ENCODE results near the gene HSD17B8.
"Not testable (repeated sequence)": the region's sequence is repeated elsewhere in the genome, so short reads cannot be mapped to it uniquely, and the experiment has no call there.

HSD17B8 gene

DNA sequence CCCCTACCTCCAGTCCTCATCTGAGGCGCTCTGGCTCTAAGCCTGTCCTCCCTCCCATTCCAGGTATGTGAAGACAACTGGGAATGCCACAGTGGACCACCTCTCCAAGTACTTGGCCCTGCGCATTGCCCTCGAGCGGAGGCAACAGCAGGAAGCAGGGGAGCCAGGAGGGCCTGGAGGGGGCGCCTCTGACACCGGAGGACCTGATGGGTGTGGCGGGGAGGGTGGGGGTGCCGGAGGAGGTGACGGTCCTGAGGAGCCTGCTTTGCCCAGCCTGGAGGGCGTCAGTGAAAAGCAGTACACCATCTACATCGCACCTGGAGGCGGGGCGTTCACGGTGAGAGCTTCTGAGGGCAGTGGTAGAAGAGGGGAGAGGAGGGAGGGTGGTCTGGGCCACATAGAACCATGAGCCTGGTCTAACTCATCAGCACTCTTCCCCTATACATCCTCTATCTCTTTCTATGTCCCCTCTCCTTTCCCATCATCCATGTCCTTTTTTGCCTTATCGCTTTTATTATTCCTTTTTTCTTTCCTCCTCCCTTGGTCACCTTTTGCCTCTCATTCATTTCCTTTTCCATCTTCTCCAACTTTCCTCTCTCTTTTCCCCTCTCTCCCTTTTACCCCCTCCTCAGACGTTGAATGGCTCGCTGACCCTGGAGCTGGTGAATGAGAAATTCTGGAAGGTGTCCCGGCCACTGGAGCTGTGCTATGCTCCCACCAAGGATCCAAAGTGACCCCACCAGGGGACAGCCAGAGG lies 7.4 kb downstream of the HSD17B8 start:
- no peak for TF ChIP-seq POLR2A (IDR thresholded peaks at IDR 0.05; ENCODE audit: low read depth, low read length)
- no peak for DNase-seq (ENCODE audit: insufficient read length, low spot score)
- no peak for FAIRE-seq

DNA sequence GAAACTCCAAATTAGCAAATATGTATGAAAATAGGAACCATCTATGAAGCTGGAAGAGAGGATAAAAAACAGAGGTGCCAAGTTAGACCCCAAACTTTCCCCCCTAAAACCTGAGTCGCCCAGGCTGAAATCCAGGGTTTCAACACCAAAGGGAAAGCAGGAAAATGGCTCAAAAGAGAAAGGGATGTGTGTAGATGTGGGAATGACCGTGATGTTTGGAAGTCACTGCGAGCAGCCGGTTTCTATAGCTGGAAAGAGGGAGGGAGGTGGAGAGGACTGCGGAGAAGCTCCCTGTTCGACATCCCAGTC lies 8.4 kb downstream of the HSD17B8 start:
- no peak for TF ChIP-seq POLR2A (IDR thresholded peaks at IDR 0.05; ENCODE audit: low read depth, low read length)
- no peak for DNase-seq (ENCODE audit: insufficient read length, low spot score)
- FAIRE-seq, result no peak

DNA sequence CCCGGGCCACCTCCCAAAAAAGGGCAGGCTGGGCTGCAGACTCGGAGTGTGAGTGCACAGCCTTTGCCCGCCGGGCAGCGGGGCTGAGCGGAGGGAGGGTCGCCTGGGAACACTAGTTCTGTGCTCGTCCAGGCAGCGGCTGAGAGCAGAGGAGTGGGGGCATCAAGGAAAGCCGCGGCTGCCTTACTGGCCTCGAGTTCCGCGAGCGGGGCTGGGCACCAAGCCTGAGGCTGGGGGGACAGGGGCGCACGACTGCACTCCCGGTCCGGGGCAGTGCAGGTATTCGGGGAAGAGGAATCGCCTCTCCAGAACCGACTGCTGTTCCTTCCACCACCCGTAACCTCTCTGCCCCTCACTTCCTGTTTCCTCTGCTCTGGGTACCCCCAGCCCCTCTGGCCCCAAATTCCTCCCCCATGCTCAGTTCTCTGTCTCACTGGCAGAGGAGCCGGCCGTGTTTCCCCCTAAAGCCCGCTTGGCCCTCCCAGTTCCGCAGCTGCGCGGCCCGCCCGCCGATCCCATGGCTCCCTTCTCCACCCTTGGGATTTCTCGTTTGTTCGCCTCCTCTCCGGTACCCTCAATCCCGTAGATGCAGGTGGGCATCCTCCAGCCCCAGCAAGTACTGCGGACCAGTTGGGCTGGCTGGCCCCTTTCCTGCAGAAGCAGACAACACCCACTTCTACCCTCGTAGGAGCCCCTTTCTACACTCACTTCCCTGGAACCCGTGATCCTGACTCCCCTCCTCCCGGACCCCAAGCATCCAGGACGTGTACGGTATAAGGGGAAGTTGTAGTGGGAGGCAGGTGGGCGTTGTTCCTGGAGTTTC lies 8.9 kb downstream of the HSD17B8 start:
- TF ChIP-seq POLR2A (IDR thresholded peaks at IDR 0.05; ENCODE audit: low read depth, low read length), result no peak; the same call in none of the 2 replicates
- DNase-seq (ENCODE audit: insufficient read length, low spot score) (no peak), FAIRE-seq (no peak)

DNA sequence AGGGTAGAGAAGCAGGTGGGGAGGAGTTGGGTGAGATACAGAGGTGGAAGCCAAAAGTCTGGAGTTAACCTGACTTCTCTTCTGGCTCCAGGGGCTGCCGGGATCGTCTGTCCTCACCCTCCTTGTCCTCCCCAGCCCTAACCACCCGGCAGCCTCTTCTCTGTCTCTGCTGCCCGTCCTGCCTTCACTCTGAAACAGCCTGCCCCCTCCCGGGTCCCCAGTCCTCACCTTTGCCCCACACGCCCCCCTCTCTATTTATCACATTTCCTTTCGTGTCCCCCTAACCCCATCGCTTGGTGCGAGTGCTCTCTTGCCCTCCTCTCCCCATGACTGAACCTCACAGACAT lies 9.5 kb downstream of the HSD17B8 start:
- DNase-seq (ENCODE audit: insufficient read length, low spot score) (no peak), FAIRE-seq (no peak)
- no peak for TF ChIP-seq POLR2A (IDR thresholded peaks at IDR 0.05; ENCODE audit: low read depth, low read length)

DNA sequence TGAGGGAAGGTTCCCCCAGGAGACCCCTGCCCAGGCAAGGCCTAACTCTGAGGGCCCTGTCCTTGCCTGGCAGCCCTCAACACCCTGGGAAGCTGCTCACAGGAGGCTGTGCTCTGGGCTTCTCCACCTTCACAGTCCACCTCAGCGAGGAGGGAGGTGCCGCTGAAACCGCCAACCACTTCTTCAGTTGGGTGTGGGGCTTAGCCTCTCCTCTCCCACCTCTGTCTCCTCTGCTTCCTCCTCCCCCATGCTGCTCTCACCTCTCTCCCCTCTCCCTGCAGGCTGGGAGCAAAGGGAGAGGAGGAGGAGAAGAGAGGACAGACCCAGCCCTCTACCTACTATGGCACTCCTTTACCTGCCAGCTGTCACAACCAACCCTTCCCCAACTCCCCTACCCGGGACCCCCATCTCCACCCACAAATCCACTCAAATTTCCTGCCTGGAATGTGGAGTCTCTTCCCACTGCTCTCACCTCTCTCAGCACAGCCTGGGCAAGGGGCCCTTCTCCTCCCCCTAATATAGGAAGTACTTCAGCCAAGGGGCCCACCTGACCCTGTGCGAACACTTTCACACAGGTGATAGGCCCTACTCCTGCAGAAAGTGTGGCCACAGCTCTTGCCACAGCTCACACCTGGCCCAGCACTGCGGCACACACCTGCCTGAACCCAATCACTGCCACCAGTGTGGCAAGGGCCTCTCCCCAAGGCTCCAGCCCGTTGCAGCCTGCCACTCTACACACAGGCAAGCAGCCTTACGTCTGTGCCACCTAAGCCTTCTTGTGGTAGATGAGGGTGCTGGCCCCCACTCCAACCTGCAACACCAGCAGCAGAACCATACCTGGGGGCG lies 11.0 kb downstream of the HSD17B8 start:
- no peak for TF ChIP-seq POLR2A (IDR thresholded peaks at IDR 0.05; ENCODE audit: low read depth, low read length)
- FAIRE-seq (no peak), DNase-seq (ENCODE audit: insufficient read length, low spot score) (no peak)

DNA sequence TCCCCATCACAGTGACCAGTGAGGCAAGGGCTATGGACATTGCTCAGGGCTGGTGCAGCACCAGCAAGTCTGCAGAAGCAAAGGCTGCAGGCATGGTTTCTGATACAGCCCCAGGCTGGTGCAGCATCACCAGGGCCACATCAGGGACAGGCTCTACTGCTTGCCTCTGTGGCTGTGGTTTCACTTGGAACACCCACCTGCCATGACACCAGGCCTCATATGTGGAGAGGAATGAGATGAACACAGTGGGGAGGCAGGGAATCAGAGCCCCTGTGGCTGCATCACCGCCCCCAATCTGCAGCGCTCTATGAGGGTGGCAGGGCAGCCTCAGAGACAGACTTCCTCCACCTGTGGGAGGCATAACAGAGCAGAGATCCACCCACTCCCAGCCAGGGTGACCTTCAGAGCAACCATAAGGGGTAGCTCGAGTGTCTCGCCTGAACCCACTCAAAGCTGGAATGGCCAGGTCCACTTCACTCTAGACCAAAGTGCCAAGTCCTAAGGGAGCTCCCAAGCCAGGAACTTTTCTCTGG lies 11.7 kb downstream of the HSD17B8 start:
- FAIRE-seq, result no peak
- TF ChIP-seq POLR2A (IDR thresholded peaks at IDR 0.05; ENCODE audit: low read depth, low read length), result no peak
- DNase-seq (ENCODE audit: insufficient read length, low spot score), result no peak

DNA sequence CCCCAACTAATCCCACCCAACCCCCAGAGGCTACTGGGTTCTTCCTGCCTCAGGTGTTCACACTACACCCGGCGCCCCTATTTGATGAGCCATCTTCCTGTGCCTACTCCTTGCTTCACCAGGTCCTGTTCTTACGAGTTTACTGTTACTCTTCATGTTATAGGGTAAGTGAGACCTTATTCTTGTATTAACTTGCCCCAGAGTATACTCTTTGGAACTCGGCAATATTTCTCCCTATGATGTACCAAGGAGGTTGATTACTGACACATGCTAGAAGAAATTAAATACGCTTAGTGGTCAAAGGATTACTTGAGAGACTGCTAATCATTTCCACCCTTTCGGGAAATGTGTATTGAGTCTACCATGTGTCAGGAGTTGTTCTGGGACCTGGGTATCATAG lies 12.8 kb downstream of the HSD17B8 start:
- no peak for TF ChIP-seq POLR2A (IDR thresholded peaks at IDR 0.05; ENCODE audit: low read depth, low read length)
- FAIRE-seq (no peak), DNase-seq (ENCODE audit: insufficient read length, low spot score) (no peak)

DNA sequence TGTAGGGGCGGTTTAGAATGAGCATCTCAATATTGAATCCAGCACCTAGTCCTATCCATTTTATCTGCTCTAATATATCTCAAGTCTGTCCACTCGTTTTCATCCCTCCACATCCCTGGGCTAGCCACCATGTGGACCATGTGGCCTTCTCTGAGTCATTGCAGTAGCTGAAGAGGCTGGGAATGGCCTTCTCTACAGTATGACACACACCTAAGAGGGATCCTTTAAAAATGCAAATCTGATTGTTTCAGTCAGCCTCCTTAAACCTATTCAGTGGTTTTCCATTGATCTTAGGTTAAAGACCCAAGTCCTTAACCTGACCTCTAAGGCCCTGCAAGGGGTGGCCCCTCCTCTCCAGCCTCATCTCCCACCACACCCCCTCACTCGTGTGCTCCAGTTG lies 13.2 kb downstream of the HSD17B8 start:
- DNase-seq (ENCODE audit: insufficient read length, low spot score) (no peak), FAIRE-seq (no peak)
- no peak for TF ChIP-seq POLR2A (IDR thresholded peaks at IDR 0.05; ENCODE audit: low read depth, low read length)

DNA sequence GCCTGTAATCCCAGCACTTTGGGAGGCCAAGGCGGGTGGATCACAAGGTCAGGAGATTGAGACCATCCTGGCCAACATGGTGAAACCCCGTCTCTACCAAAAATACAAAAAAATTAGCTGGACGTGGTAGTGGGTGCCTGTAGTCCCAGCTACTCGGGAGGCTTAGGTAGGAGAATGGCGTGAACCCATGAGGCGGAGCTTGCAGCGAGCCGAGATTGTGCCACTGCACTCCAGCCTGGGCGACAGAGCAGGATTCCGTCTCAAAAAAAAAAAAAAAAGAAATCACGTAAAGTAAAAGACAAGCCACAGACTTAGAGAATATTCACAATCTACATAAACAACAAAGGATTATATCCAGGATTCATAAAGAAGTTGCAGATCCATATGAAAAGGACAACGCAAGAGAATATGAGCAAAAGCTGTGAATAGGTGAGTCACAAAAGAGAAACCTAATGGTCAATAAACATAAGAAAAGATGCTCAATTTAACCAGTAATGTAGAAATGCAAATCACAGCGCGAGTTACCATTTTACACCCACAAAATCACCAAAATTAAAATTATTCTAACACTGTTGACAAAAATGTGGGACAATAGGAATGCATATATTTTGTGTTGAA lies 22.2 kb downstream of the HSD17B8 start:
- not testable (repeated sequence) for DNase-seq (ENCODE audit: insufficient read length, low spot score); FAIRE-seq

DNA sequence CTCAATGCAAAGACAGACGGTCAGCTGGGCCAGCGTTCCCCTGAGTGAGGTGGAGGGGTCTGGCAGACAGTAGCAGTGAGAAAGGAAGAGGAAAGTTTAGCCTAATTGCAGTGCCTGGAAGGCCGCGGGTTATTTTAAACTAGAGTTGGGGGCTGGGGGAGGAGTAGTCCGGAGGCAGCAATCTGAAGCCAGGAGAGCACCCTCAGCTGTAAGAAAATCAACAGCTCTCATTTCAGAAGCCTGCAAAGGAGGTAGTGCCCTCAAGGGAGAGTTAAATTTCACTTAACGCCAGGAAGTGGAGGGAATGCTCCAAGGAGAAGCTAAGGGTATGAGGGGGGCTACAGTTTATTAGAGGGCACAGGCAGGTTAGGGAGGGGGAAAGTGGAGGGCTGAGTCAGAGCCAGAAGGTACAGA lies 30.8 kb downstream of the HSD17B8 start:
- no peak for TF ChIP-seq POLR2A (IDR thresholded peaks at IDR 0.05; ENCODE audit: low read depth, low read length)
- DNase-seq (ENCODE audit: insufficient read length, low spot score) (no peak), FAIRE-seq (no peak)

DNA sequence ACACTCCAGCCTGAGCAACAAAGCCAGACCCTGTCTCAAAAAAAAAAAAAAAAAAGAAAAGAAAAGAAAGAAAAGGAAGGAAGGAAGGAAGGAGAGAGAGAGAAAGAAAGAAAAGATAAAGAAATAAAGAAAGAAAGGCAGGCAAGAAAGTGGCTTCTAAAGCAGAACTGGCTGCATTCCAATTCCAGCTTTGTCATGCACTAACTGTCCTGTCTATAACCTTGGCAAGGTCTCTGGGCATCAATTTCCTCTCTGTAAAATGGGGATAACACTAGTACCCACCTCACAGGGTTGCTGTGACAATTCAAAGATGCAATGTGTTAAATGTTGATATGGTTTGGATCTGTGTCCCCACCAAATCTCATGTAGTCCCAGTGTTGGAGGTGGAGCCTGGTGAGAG lies 31.9 kb downstream of the HSD17B8 start:
- no peak for DNase-seq (ENCODE audit: insufficient read length, low spot score)
- FAIRE-seq, result no peak
- TF ChIP-seq POLR2A (IDR thresholded peaks at IDR 0.05; ENCODE audit: low read depth, low read length), result no peak

DNA sequence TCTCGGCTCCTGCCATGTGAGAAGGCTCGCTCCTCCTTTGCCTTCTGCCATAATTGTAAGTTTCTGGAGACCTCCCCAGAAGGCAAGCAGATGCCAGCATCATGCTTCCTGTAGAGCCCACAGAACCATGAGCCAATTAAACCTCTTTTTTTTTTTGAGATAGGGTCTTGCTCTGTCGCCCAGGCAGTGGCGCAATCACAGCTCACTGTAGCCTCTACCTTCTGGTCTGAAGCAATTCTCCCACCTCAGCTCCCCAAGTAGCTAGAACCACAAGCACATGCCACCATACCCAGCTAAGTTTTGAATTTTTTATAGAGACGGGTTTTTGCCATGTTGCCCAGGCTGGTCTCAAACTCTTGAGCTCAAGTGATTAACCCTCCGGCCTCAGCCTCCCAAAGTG lies 32.4 kb downstream of the HSD17B8 start:
- FAIRE-seq, result no peak
- DNase-seq (ENCODE audit: insufficient read length, low spot score), result no peak
- no peak for TF ChIP-seq POLR2A (IDR thresholded peaks at IDR 0.05; ENCODE audit: low read depth, low read length)

DNA sequence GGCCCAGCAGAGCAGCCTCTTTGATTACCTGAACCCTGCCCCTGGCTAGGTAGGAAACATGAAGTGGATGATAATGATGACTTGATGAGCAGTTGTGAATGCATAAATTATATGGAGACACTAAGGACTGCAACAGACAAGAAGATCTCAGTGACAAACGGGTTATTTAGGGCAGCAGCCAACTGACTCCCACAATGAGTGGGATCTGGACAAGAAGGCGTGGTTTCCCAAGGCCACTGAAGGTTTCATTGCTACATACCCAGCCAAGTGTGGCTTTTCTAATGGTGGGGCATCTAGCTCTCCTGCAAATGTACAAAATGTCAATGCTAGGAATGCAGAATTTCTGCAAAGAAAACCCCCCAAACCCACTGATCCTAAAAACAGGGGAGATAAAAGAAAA lies 33.3 kb downstream of the HSD17B8 start:
- no peak for FAIRE-seq
- no peak for TF ChIP-seq POLR2A (IDR thresholded peaks at IDR 0.05; ENCODE audit: low read depth, low read length)
- DNase-seq (ENCODE audit: insufficient read length, low spot score), result no peak

DNA sequence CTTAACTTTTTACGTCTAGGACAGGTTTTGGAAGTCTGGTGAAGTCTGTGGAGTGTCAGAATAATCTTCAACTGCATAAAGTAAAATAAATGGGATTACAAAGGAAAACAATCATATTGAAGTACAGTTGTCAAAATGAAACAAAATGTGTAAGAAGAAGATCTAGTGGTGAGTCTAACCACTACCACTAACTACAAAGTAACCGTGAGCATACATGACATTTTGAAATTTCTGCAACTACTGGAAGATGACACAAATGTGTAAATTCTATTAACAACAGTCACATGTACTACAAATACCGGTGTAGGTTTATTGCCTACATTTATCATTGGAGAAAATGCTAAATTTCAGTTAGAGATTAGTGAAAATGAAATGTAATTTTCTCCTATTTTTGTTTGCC lies 37.5 kb downstream of the HSD17B8 start:
- FAIRE-seq, result no peak
- no peak for DNase-seq (ENCODE audit: insufficient read length, low spot score)
- TF ChIP-seq POLR2A (IDR thresholded peaks at IDR 0.05; ENCODE audit: low read depth, low read length), result no peak
